NT2/D1 (cell line): ENCODE results near the gene INTS6L.
"Not testable (repeated sequence)": the region's sequence is repeated elsewhere in the genome, so short reads cannot be mapped to it uniquely, and the experiment has no call there.

Experiments
- DNase-seq: peaks from one replicate; pipeline ENCODE4 v3.0.0-alpha.2; 2011; ENCODE audit warnings: low read depth, low spot score
- H3K27me3 ChIP-seq: 2 replicates; pipeline ENCODE4 v1.6.0; 2011; ENCODE audit warnings: mild to moderate bottlenecking; ENCODE audit not compliant: insufficient read length, insufficient read depth
- H3K36me3 ChIP-seq: 2 replicates; pipeline ENCODE4 v1.6.1; 2011; ENCODE audit warnings: mild to moderate bottlenecking, low read length, mixed read lengths; ENCODE audit not compliant: insufficient read depth, insufficient read length
- H3K4me1 ChIP-seq: 2 replicates; pipeline ENCODE4 v1.5.1; 2011; ENCODE audit not compliant: insufficient read depth, insufficient read length
- H3K4me3 ChIP-seq: 2 replicates; pipeline ENCODE4 v1.5.1; 2011; ENCODE audit warnings: low read depth; ENCODE audit not compliant: insufficient read length
- H3K9ac ChIP-seq: 2 replicates; pipeline ENCODE4 v1.6.0; 2011; ENCODE audit warnings: low read depth; ENCODE audit not compliant: insufficient read length
- H3K9me3 ChIP-seq: 2 replicates; pipeline ENCODE4 v1.5.1; 2011; ENCODE audit warnings: mild to moderate bottlenecking, low read length; ENCODE audit not compliant: insufficient read depth
- SUZ12 ChIP-seq: IDR thresholded peaks from 2 replicates; pipeline ENCODE4 v1.6.1; 2011; ENCODE audit not compliant: insufficient read length, insufficient read depth; ENCODE audit errors: extremely low read depth
- YY1 ChIP-seq: IDR thresholded peaks from 2 replicates; pipeline ENCODE4 v1.6.1; 2011; ENCODE audit not compliant: insufficient read length, insufficient read depth
- ZNF274 ChIP-seq: IDR thresholded peaks from 2 replicates; pipeline ENCODE4 v1.6.1; 2011; ENCODE audit warnings: mild to moderate bottlenecking, low read depth, low read length

Gene INTS6L

DNA sequence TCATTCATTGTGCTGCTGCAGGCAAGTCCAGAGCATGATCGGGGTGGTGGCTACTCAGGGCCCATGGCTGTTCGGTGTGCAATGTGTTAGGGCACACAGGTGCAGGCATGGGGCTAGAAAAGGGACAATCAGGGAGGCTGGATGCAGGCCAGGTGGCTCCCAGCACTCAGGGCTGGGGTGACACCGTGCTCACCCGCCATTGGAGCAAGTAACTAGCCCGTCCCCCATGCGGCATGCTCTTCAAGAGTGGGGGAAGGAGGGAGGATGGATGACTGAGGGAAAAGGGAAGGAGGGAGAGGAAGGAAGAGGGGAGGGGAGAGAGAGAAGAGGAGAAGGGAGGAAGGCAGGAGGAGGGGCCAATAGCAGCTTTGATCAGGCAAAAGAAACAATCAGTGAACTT lies 64.7 kb downstream of the INTS6L start:
- Histone ChIP-seq H3K27me3 (no peaks in the 10 kb centered on the region), H3K4me1 (no peaks in the 10 kb centered on the region), H3K36me3 (no peaks in the 10 kb centered on the region), H3K9ac (no peak overlapping the region), H3K4me3 (no peak overlapping the region), H3K9me3 (no peaks in the 10 kb centered on the region)
- DNase-seq: no peak
- TF ChIP-seq ZNF274 (no peak), SUZ12 (no peak), YY1 (no peak)

DNA sequence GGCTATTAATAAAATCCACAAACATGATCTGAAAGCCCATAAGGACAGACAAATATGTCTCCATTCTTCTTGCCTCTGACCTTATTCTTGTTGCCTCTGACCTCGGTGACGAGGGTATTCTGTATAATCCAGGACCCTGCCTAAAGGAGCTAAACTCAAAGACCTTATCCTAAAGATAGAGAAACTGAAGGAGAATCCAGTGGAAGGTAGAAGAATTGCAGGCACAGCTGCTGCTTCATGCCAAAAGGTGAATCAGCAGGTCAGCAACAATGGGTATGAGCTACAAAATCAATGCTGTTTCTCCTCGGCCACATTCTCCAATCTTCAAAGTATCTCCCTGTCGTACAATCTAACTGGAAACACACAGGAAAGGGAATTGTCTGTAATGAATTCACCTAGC lies 71.4 kb downstream of the INTS6L start:
- H3K36me3 ChIP-seq: no peaks in the 10 kb centered on the region
- no peaks in the 10 kb centered on the region for H3K9me3 ChIP-seq
- H3K4me3 ChIP-seq: no peak overlapping the region
- H3K27me3 ChIP-seq: no peaks in the 10 kb centered on the region
- H3K9ac ChIP-seq: no peak overlapping the region
- H3K4me1 ChIP-seq: no peaks in the 10 kb centered on the region
- TF ChIP-seq YY1: no peak
- TF ChIP-seq SUZ12: no peak
- no peak for TF ChIP-seq ZNF274
- no peak for DNase-seq

DNA sequence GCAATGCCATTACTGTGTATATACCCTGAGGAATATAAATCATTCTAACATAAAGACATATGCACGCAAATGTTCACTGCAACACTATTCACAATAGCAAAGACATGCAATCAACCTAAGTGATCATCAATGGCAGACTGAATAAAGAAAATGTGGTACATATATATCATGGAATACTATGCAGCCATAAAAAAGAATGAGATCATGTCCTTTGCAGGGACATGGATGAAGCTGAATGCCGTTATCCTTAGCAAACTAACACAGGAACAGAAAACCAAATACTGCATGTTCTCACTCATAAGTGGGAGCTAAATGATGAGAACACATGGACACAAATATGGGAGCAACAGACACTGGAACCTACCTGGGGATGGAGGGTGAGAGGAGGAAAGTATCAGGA lies 73.6 kb downstream of the INTS6L start:
- not testable (repeated sequence) for H3K36me3 ChIP-seq, H3K4me3 ChIP-seq, DNase-seq, H3K4me1 ChIP-seq, H3K27me3 ChIP-seq, H3K9ac ChIP-seq, H3K9me3 ChIP-seq

- H3K9me3 ChIP-seq, H3K9ac ChIP-seq, DNase-seq, H3K36me3 ChIP-seq, H3K4me1 ChIP-seq, H3K4me3 ChIP-seq, H3K27me3 ChIP-seq: not testable (repeated sequence)
Observed at GRCh38 chrX:135594453-135594852, 74.0 kb downstream of the INTS6L start.

DNA sequence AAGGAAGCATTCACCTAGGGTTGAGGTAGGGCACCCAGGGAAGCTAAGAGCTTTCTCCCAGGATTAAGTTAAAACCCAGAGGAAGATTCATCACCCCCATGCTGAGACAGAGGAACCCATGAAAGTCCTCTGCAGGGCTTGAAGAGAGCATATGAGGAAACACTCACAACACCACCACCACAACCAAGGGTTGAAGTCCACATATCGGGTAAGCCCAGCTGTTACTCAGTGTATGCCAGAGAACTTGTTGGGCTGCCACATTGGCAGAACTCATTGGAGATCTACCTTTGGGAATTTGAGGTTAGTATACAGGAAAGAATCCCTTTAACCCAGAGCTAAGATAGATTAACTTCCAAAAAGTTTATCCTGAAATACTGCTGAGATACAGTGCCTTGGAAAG lies 75.1 kb downstream of the INTS6L start:
- no peaks in the 10 kb centered on the region for H3K36me3 ChIP-seq
- DNase-seq: no peak
- H3K27me3 ChIP-seq: no peaks in the 10 kb centered on the region
- no peaks in the 10 kb centered on the region for H3K4me1 ChIP-seq
- no peaks in the 10 kb centered on the region for H3K9me3 ChIP-seq
- no peak overlapping the region for H3K4me3 ChIP-seq
- TF ChIP-seq YY1 (no peak), ZNF274 (no peak), SUZ12 (no peak)
- H3K9ac ChIP-seq: no peak overlapping the region

DNA sequence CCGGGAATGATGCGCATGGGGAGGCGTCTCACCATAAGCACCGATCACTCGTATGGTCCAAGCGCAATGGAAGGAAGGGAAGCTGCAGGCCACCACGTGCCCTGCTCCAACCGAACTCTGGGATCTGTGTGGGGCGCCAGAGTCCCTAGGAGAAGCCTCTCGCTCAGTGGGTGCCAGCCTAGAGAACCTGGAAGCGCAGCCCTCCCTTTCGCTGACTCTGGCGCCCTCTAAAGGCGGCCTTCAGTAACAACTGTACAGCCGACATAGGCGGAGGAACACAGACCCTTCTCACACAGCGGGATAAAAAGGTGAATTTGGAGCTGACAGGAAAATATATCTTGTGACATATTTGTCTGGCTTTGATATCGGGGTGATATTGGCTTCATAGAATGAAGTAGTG lies 76.0 kb downstream of the INTS6L start:
- Histone ChIP-seq H3K4me3 (no peak overlapping the region), H3K9ac (no peak overlapping the region), H3K4me1 (no peaks in the 10 kb centered on the region), H3K9me3 (no peaks in the 10 kb centered on the region), H3K36me3 (no peaks in the 10 kb centered on the region), H3K27me3 (no peaks in the 10 kb centered on the region)
- DNase-seq: peak; percentile 1
- TF ChIP-seq SUZ12 (no peak), ZNF274 (no peak), YY1 (no peak)

- H3K4me3 ChIP-seq: no peak overlapping the region
- no peak overlapping the region for H3K9ac ChIP-seq
- H3K4me1 ChIP-seq: no peaks in the 10 kb centered on the region
- no peaks in the 10 kb centered on the region for H3K9me3 ChIP-seq
- no peaks in the 10 kb centered on the region for H3K27me3 ChIP-seq
- no peak for TF ChIP-seq SUZ12
- TF ChIP-seq ZNF274: no peak
- TF ChIP-seq YY1: no peak
- DNase-seq: no peak
- no peaks in the 10 kb centered on the region for H3K36me3 ChIP-seq
Observed at GRCh38 chrX:135605906-135606305, 85.4 kb downstream of the INTS6L start.

GRCh38 chrX:135624408-135625204 lies 104.1 kb downstream of the INTS6L start:
- H3K9ac ChIP-seq, DNase-seq, H3K4me3 ChIP-seq, H3K9me3 ChIP-seq, H3K36me3 ChIP-seq, H3K27me3 ChIP-seq, H3K4me1 ChIP-seq: not testable (repeated sequence)
